H1 (cell line): ENCODE measurements around the gene WDR54. TPM values are rescaled to one million over a fixed set of nuclear protein-coding genes. Genes with fewer than 3 reads are reported as not detected.

Experiments used
- CTCF ChIP-seq, 3 experiments: IDR thresholded peaks; 1 replicate in 2 of 3; 2 replicates in 1 of 3; pipeline versions ENCODE4 v1.5.1 to v1.6.1; 2011; ENCODE audit warnings: low read length in 3 of 3, mild to moderate bottlenecking in 3 of 3, inconsistent platforms in 2 of 3, low read depth in 1 of 3, moderate library complexity in 1 of 3; ENCODE audit not compliant: insufficient read depth in 1 of 3; ENCODE audit errors: control extremely low read depth in 1 of 3
- KDM4A ChIP-seq: IDR thresholded peaks from one replicate; pipeline ENCODE4 v1.7.1; 2012; ENCODE audit warnings: low read depth, mild to moderate bottlenecking, moderate library complexity, low read length, inconsistent platforms; ENCODE audit not compliant: severe bottlenecking
- SAP30 ChIP-seq: fragments of 300-600 bp; sonication (generic); IDR thresholded peaks from 2 replicates; pipeline ENCODE4 v1.7.1; 2012; ENCODE audit warnings: low read length, moderate library complexity, mild to moderate bottlenecking, inconsistent platforms; ENCODE audit not compliant: insufficient read depth, insufficient replicate concordance
- SP2 ChIP-seq: IDR thresholded peaks from 2 replicates; pipeline ENCODE4 v1.6.1; 2012; ENCODE audit warnings: mild to moderate bottlenecking, low read length, inconsistent platforms
- TAF7 ChIP-seq: optimal IDR thresholded peaks from 2 replicates; pipeline ENCODE3; 2011; ENCODE audit warnings: low read depth, mild to moderate bottlenecking, inconsistent platforms, low read length, moderate library complexity, borderline replicate concordance
- polyA plus RNA-seq, 7 experiments: library from polyadenylated mRNA; depleted of rRNA in 3 of 7; stranded (reverse) in 5 of 7; unstranded in 2 of 7; fragments of >200 nt in 5 of 7; fragments of 200-250 nt in 2 of 7; gene quantifications; 1 replicate in 5 of 7; 2 replicates in 1 of 7; 4 replicates in 1 of 7; pipeline versions ENCODE4 v1.2.1 to v1.2.3, GENCODE V29; 2011 to 2013; ENCODE audit warnings: missing spikeins in 2 of 7, mixed read lengths in 2 of 7
- total RNA-seq: library from RNA; stranded (reverse); fragmentation: NEBNext Ultra II Directional; extraction: Animal tissue kit (Norgen Biotek cat#: 25700); gene quantifications from 2 replicates; pipeline ENCODE4 v1.2.1, GENCODE V29; 2021
- TF ChIP-seq, protein P1 (sequence below): IDR thresholded peaks from 2 replicates; pipeline ENCODE4 v1.6.1; 2012; ENCODE audit warnings: inconsistent platforms

The WDR54 gene
- total and polyA plus RNA-seq, 2 of the 8 experiments (the other 6 are each of a cell fraction or from before 2014, with no cell fraction given), result 41.6 to 125 TPM

DNA sequence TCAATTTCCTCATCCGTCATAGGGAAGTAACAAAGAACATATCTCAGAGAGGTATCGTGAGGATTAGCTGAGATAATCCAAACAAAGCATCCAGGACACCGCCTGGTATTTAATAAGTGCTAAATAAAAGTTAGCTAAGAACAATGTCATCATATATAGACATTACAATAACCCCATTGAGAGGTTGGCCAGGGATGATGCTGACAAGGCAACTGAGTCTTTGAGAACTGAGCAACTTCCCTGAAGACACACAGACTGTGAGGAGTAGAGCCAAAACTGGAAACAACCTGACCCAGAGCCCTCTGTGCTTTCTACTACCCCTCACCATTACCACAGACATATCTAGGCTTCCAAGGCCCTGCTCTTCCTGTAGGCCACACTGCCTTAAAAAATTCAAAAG lies 39.8 kb upstream of the WDR54 start (continued):
- no peak for TF ChIP-seq CTCF (IDR thresholded peaks at IDR 0.05; ENCODE audit: control extremely low read depth in 1 of 3, insufficient read depth in 1 of 3, low read depth in 1 of 3, low read length in 3 of 3)
- no peak for TF ChIP-seq KDM4A
- TF ChIP-seq SP2, result no peak
- TF ChIP-seq, protein P1, sequence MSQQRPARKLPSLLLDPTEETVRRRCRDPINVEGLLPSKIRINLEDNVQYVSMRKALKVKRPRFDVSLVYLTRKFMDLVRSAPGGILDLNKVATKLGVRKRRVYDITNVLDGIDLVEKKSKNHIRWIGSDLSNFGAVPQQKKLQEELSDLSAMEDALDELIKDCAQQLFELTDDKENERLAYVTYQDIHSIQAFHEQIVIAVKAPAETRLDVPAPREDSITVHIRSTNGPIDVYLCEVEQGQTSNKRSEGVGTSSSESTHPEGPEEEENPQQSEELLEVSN, result no peak
- TF ChIP-seq TAF7, result no peak
- TF ChIP-seq SAP30, result no peak
